Type B pancreatic cell (in vitro differentiated cells): ENCODE measurements around the gene EEF1B2. TPM values are rescaled to one million over a fixed set of nuclear protein-coding genes. Genes with fewer than 3 reads are reported as not detected.
"Not testable (repeated sequence)": the region's sequence is repeated elsewhere in the genome, so short reads cannot be mapped to it uniquely, and the experiment has no call there.

ENCODE experiments used
- DNase-seq: peaks from one replicate; pipeline ENCODE4 v3.0.0; 2021; ENCODE audit warnings: mixed read lengths; ENCODE audit not compliant: unreplicated experiment; ENCODE audit errors: extremely low spot score
- H3K27ac Mint-ChIP-seq: 2 replicates; pipeline ENCODE4 v1.8.0; 2021; ENCODE audit warnings: mild to moderate bottlenecking, mixed read lengths
- H3K27me3 Mint-ChIP-seq: 2 replicates; pipeline ENCODE4 v1.8.0; 2021; ENCODE audit warnings: mixed read lengths
- H3K36me3 Mint-ChIP-seq: 2 replicates; pipeline ENCODE4 v1.8.0; 2021; ENCODE audit warnings: mixed read lengths
- H3K4me1 Mint-ChIP-seq: one replicate; pipeline ENCODE4 v1.8.0; 2021; ENCODE audit warnings: mixed read lengths; ENCODE audit not compliant: unreplicated experiment
- H3K4me3 Mint-ChIP-seq: 2 replicates; pipeline ENCODE4 v1.8.0; 2021; ENCODE audit warnings: mild to moderate bottlenecking, mixed read lengths
- H3K9me3 Mint-ChIP-seq: 2 replicates; pipeline ENCODE4 v1.8.0; 2021; ENCODE audit warnings: mixed read lengths
- total RNA-seq: library from RNA; stranded (reverse); gene quantifications from 2 replicates; pipeline ENCODE4 v1.2.1, GENCODE V29; 2021; ENCODE audit warnings: low replicate concordance
- TF ChIP-seq, protein P1 (sequence below): fragments of 200-600 bp; sonication (generic); conservative IDR thresholded peaks from 2 replicates; pipeline ENCODE4 v1.5.0; 2021; ENCODE audit warnings: antibody characterized with exemption, mild to moderate bottlenecking

EEF1B2 gene
- total RNA-seq, 1 donor from 2014 or later = 674 TPM

- Mint-ChIP-seq H3K4me3 (no peak overlapping the region), H3K27ac (no peak overlapping the region), H3K4me1 (peaks cover 11% of the 10 kb centered on the region), H3K9me3 (peaks cover 3% of the 10 kb centered on the region), H3K27me3 (no peaks in the 10 kb centered on the region), H3K36me3 (no peaks in the 10 kb centered on the region)
- no peak for DNase-seq
- TF ChIP-seq, protein P1, sequence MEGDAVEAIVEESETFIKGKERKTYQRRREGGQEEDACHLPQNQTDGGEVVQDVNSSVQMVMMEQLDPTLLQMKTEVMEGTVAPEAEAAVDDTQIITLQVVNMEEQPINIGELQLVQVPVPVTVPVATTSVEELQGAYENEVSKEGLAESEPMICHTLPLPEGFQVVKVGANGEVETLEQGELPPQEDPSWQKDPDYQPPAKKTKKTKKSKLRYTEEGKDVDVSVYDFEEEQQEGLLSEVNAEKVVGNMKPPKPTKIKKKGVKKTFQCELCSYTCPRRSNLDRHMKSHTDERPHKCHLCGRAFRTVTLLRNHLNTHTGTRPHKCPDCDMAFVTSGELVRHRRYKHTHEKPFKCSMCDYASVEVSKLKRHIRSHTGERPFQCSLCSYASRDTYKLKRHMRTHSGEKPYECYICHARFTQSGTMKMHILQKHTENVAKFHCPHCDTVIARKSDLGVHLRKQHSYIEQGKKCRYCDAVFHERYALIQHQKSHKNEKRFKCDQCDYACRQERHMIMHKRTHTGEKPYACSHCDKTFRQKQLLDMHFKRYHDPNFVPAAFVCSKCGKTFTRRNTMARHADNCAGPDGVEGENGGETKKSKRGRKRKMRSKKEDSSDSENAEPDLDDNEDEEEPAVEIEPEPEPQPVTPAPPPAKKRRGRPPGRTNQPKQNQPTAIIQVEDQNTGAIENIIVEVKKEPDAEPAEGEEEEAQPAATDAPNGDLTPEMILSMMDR = no peak
These were observed 42.8 kb downstream of the EEF1B2 start for GRCh38 chr2:206202446-206202845.

- Mint-ChIP-seq H3K36me3 (no peaks in the 10 kb centered on the region), H3K4me1 (peaks cover 11% of the 10 kb centered on the region), H3K27ac (no peak overlapping the region), H3K4me3 (no peak overlapping the region), H3K9me3 (peaks cover 3% of the 10 kb centered on the region), H3K27me3 (no peaks in the 10 kb centered on the region)
- DNase-seq = no peak
- TF ChIP-seq, protein P1 = no peak
These were observed 43.6 kb downstream of the EEF1B2 start for GRCh38 chr2:206203331-206203730.

- H3K27ac Mint-ChIP-seq = no peak overlapping the region
These were observed 45.0 kb downstream of the EEF1B2 start for GRCh38 chr2:206204710-206205109.

GRCh38 chr2:206207316-206207715, 47.6 kb downstream of the EEF1B2 start:
- not testable (repeated sequence) for H3K4me1 Mint-ChIP-seq, H3K9me3 Mint-ChIP-seq, H3K27me3 Mint-ChIP-seq, H3K27ac Mint-ChIP-seq, H3K4me3 Mint-ChIP-seq, H3K36me3 Mint-ChIP-seq, DNase-seq

More at GRCh38 chr2:206204710-206205109, 45.0 kb downstream of the EEF1B2 start:
- peaks cover 5% of the 10 kb centered on the region for H3K4me1 Mint-ChIP-seq
- H3K4me3 Mint-ChIP-seq = no peak overlapping the region
- no peaks in the 10 kb centered on the region for H3K27me3 Mint-ChIP-seq
- TF ChIP-seq, protein P1 = no peak
- no peaks in the 10 kb centered on the region for H3K9me3 Mint-ChIP-seq
- DNase-seq = no peak
- no peaks in the 10 kb centered on the region for H3K36me3 Mint-ChIP-seq

DNA sequence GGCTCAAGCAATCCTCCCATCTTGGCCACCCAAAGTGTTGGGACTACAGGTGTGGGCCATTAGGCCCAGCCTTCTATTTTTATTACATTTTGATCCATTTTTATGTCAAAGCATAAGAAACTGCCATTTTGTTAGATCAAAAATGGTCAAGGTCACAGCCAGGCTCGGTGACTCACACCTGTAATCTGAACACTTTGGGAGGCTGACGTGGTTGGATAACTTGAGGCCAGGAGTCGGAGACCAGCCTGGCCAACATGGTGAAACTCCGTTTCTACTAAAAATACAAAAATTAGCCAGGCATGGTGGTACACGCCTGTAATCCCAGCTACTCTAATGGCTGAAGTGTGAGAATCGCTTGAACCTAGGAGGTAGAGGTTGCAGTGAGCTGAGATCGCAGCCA, 49.2 kb downstream of the EEF1B2 start:
- TF ChIP-seq, protein P1 = no peak
- peaks cover 20% of the 10 kb centered on the region for H3K4me1 Mint-ChIP-seq
- no peaks in the 10 kb centered on the region for H3K9me3 Mint-ChIP-seq
- no peaks in the 10 kb centered on the region for H3K27me3 Mint-ChIP-seq
- H3K4me3 Mint-ChIP-seq = no peak overlapping the region
- no peak overlapping the region for H3K27ac Mint-ChIP-seq
- no peaks in the 10 kb centered on the region for H3K36me3 Mint-ChIP-seq
- no peak for DNase-seq

- Mint-ChIP-seq H3K36me3 (no peaks in the 10 kb centered on the region), H3K27me3 (no peaks in the 10 kb centered on the region), H3K4me1 (peaks cover 15% of the 10 kb centered on the region), H3K27ac (peak overlapping the region; percentile 8), H3K4me3 (no peak overlapping the region), H3K9me3 (no peaks in the 10 kb centered on the region)
- TF ChIP-seq, protein P1 = no peak
- DNase-seq = no peak
These were observed 52.1 kb downstream of the EEF1B2 start for GRCh38 chr2:206211657-206212255.

Other genes with a start within 250 kb of the EEF1B2 start
- 20.4 and 21.0 TPM in 2 replicates for gene INO80D, start 73.7 kb upstream of the EEF1B2 start, total RNA-seq
- gene NDUFS1, start 451 bp upstream of the EEF1B2 start, total RNA-seq = 81.5 and 95.9 TPM in 2 replicates
- 28.3 and 35.1 TPM in 2 replicates for gene ZDBF2, start 114.8 kb downstream of the EEF1B2 start, total RNA-seq